ENCODE measurements around the gene HBS1L.

- TF ChIP-seq CTCF (IDR thresholded peaks at IDR 0.05) (no peak), POLR2A (IDR thresholded peaks at IDR 0.05) (no peak)
These were observed 41.1 kb upstream of the HBS1L start for GRCh38 chr6:135095716-135096115.

Data from uterus (tissue), 2 donors.